Smooth muscle cell (in vitro differentiated cells): ENCODE measurements around the gene TMED10. TPM values are rescaled to one million over a fixed set of nuclear protein-coding genes. Genes with fewer than 3 reads are reported as not detected.

Source experiments
- DNase-seq: peaks from one replicate; lab custom pipeline; 2025; ENCODE audit not compliant: unreplicated experiment; lab: John Stamatoyannopoulos, UW
- H2AFZ ChIP-seq: fragments of 200-600 bp; sonication (generic); 2 replicates; pipeline ENCODE4 v1.6.0; 2016; ENCODE audit warnings: antibody characterized with exemption, low read depth, mild to moderate bottlenecking
- H3F3A ChIP-seq: fragments of 200-600 bp; sonication (generic); 2 replicates; pipeline ENCODE4 v1.6.0; 2017; ENCODE audit warnings: antibody characterized with exemption, low read depth
- H3K27ac ChIP-seq: fragments of 200-600 bp; sonication (generic); 2 replicates; pipeline ENCODE4 v1.5.1; 2016; ENCODE audit warnings: low read depth, mild to moderate bottlenecking
- H3K27me3 ChIP-seq: fragments of 200-600 bp; sonication (generic); 2 replicates; pipeline ENCODE4 v1.6.1; 2016; ENCODE audit warnings: low read depth, mild to moderate bottlenecking
- H3K36me3 ChIP-seq: fragments of 200-600 bp; sonication (generic); 2 replicates; pipeline ENCODE4 v1.5.1; 2016; ENCODE audit warnings: low read depth
- H3K4me1 ChIP-seq: fragments of 200-600 bp; sonication (generic); 2 replicates; pipeline ENCODE4 v1.5.1; 2016; ENCODE audit warnings: low read depth
- H3K4me2 ChIP-seq: fragments of 200-600 bp; sonication (generic); 2 replicates; pipeline ENCODE4 v1.6.0; 2016; ENCODE audit warnings: mild to moderate bottlenecking
- H3K4me3 ChIP-seq: fragments of 200-600 bp; sonication (generic); 2 replicates; pipeline ENCODE4 v1.5.1; 2016; ENCODE audit warnings: mild to moderate bottlenecking
- H3K79me2 ChIP-seq: fragments of 200-600 bp; sonication (generic); 2 replicates; pipeline ENCODE4 v1.6.0; 2016; ENCODE audit warnings: low read depth, mild to moderate bottlenecking
- H3K9ac ChIP-seq: fragments of 200-600 bp; sonication (generic); 2 replicates; pipeline ENCODE4 v1.6.0; 2016; ENCODE audit warnings: low read depth
- H3K9me3 ChIP-seq: fragments of 200-600 bp; sonication (generic); replicated peaks from 2 replicates; pipeline ENCODE4 v1.5.1; 2016; ENCODE audit warnings: low read depth
- H4K20me1 ChIP-seq: fragments of 200-600 bp; sonication (generic); 2 replicates; pipeline ENCODE4 v1.6.0; 2016; ENCODE audit warnings: low read depth
- CTCF ChIP-seq: fragments of 200-600 bp; sonication (generic); IDR thresholded peaks from 2 replicates; pipeline ENCODE4 v1.5.1; 2017; ENCODE audit warnings: borderline replicate concordance, mild to moderate bottlenecking, antibody characterized with exemption; ENCODE audit not compliant: insufficient read depth, poor library complexity, severe bottlenecking
- WGBS: methylation state at CpG from one replicate; pipeline ENCODE4 v1.1.7; 2016; ENCODE audit warnings: low lambda C conversion rate; 5-methylcytosine and 5-hydroxymethylcytosine counted together
- polyA plus RNA-seq: library from polyadenylated mRNA; unstranded; fragments of >200 nt; fragmentation: Nextera tagmentation; extraction: Ambion mirVana; gene quantifications from 2 replicates; pipeline ENCODE4 v1.2.1, GENCODE V29; 2016
- total RNA-seq: library from RNA; depleted of rRNA; stranded (reverse); fragments of >200 nt; gene quantifications from 2 replicates; pipeline ENCODE4 v1.2.3, GENCODE V29; 2014

TMED10 gene
- total and polyA plus RNA-seq, 2 experiments from 2014 or later: 473 to 566 TPM

GRCh38 chr14:75101491-75101890 is 74.9 kb downstream of the TMED10 start:
- no peak overlapping the region for H2AFZ ChIP-seq
- WGBS: 81% methylated on average over 4 of the region's 4 CpGs
- H3K4me2 ChIP-seq: no peak overlapping the region
- no peaks in the 10 kb centered on the region for H3K36me3 ChIP-seq
- no peak for DNase-seq
- H4K20me1 ChIP-seq: no peaks in the 10 kb centered on the region
- no peak overlapping the region for H3K9ac ChIP-seq
- H3F3A ChIP-seq: no peaks in the 10 kb centered on the region
- no peak for TF ChIP-seq CTCF
- no peaks in the 10 kb centered on the region for H3K9me3 ChIP-seq
- H3K27ac ChIP-seq: no peak overlapping the region
- no peak overlapping the region for H3K4me3 ChIP-seq
- no peaks in the 10 kb centered on the region for H3K79me2 ChIP-seq
- H3K4me1 ChIP-seq: no peaks in the 10 kb centered on the region
- no peaks in the 10 kb centered on the region for H3K27me3 ChIP-seq

- no peaks in the 10 kb centered on the region for H3K27me3 ChIP-seq
- H3K9ac ChIP-seq: no peak overlapping the region
- H3K4me1 ChIP-seq: no peaks in the 10 kb centered on the region
- H3K36me3 ChIP-seq: no peaks in the 10 kb centered on the region
- no peak overlapping the region for H3K27ac ChIP-seq
- H3K79me2 ChIP-seq: no peaks in the 10 kb centered on the region
- DNase-seq: no peak
- no peak overlapping the region for H3K4me2 ChIP-seq
- no peaks in the 10 kb centered on the region for H4K20me1 ChIP-seq
- TF ChIP-seq CTCF: no peak
- H3F3A ChIP-seq: no peaks in the 10 kb centered on the region
- no peak overlapping the region for H2AFZ ChIP-seq
- H3K9me3 ChIP-seq: no peaks in the 10 kb centered on the region
- WGBS: 74% methylated on average over 1 of the region's 1 CpG
- H3K4me3 ChIP-seq: no peak overlapping the region
Measured at GRCh38 chr14:75098682-75099081, 77.7 kb downstream of the TMED10 start.

GRCh38 chr14:75098212-75098611 is 78.2 kb downstream of the TMED10 start:
- no peak for DNase-seq
- H2AFZ ChIP-seq: no peak overlapping the region
- no peaks in the 10 kb centered on the region for H3K4me1 ChIP-seq
- no peak for TF ChIP-seq CTCF
- H3K27ac ChIP-seq: no peak overlapping the region
- H3K79me2 ChIP-seq: no peaks in the 10 kb centered on the region
- no peaks in the 10 kb centered on the region for H4K20me1 ChIP-seq
- no peak overlapping the region for H3K4me2 ChIP-seq
- H3K9ac ChIP-seq: no peak overlapping the region
- H3K36me3 ChIP-seq: no peaks in the 10 kb centered on the region
- H3K4me3 ChIP-seq: no peak overlapping the region
- H3K9me3 ChIP-seq: no peaks in the 10 kb centered on the region
- H3K27me3 ChIP-seq: no peaks in the 10 kb centered on the region
- no peaks in the 10 kb centered on the region for H3F3A ChIP-seq

- TF ChIP-seq CTCF: no peak
- 94% methylated on average over 6 of the region's 6 CpGs for whole genome bisulfite sequencing
Measured at GRCh38 chr14:75096959-75097358, 79.5 kb downstream of the TMED10 start.

More at GRCh38 chr14:75096959-75097358, 79.5 kb downstream of the TMED10 start:
- H3K4me3 ChIP-seq: no peak overlapping the region
- H3K4me1 ChIP-seq: no peaks in the 10 kb centered on the region
- no peak overlapping the region for H2AFZ ChIP-seq
- no peak overlapping the region for H3K4me2 ChIP-seq
- H3K79me2 ChIP-seq: no peaks in the 10 kb centered on the region
- H3F3A ChIP-seq: no peaks in the 10 kb centered on the region
- no peak overlapping the region for H3K27ac ChIP-seq
- no peaks in the 10 kb centered on the region for H3K9me3 ChIP-seq
- no peaks in the 10 kb centered on the region for H4K20me1 ChIP-seq
- H3K36me3 ChIP-seq: no peaks in the 10 kb centered on the region
- H3K27me3 ChIP-seq: no peaks in the 10 kb centered on the region
- DNase-seq: no peak
- no peak overlapping the region for H3K9ac ChIP-seq
